Chondrocyte (in vitro differentiated cells): ENCODE measurements around the gene FBXO17. TPM values are rescaled to one million over a fixed set of nuclear protein-coding genes. Genes with fewer than 3 reads are reported as not detected.
"Not testable (repeated sequence)": the region's sequence is repeated elsewhere in the genome, so short reads cannot be mapped to it uniquely, and the experiment has no call there.

Experiments
- DNase-seq: peaks from one replicate; pipeline ENCODE4 v3.0.0; 2021; ENCODE audit warnings: mixed read lengths, low spot score
- H3K27ac Mint-ChIP-seq: one replicate; pipeline ENCODE4 v1.8.0; 2021; ENCODE audit warnings: mild to moderate bottlenecking, moderate library complexity, mixed read lengths; ENCODE audit not compliant: unreplicated experiment
- H3K27me3 Mint-ChIP-seq: 2 replicates; pipeline ENCODE4 v1.8.0; 2021; ENCODE audit warnings: low read depth, mixed read lengths
- H3K36me3 Mint-ChIP-seq: 2 replicates; pipeline ENCODE4 v1.8.0; 2021; ENCODE audit warnings: low read depth, mixed read lengths
- H3K4me1 Mint-ChIP-seq: 2 replicates; pipeline ENCODE4 v1.8.0; 2021; ENCODE audit warnings: low read depth, mild to moderate bottlenecking, mixed read lengths
- H3K4me3 Mint-ChIP-seq: one replicate; pipeline ENCODE4 v1.8.0; 2021; ENCODE audit warnings: mild to moderate bottlenecking, moderate library complexity, mixed read lengths; ENCODE audit not compliant: unreplicated experiment
- H3K9me3 Mint-ChIP-seq: 2 replicates; pipeline ENCODE4 v1.8.0; 2021; ENCODE audit warnings: low read depth, mixed read lengths
- total RNA-seq: library from RNA; stranded (reverse); gene quantifications from 3 replicates; pipeline ENCODE4 v1.2.1, GENCODE V29; 2021
- TF ChIP-seq, protein P1 (sequence below): fragments of 200-600 bp; sonication (generic); IDR thresholded peaks from 2 replicates; pipeline ENCODE4 v1.5.0; 2021; ENCODE audit warnings: antibody characterized with exemption, mild to moderate bottlenecking, moderate library complexity

Gene FBXO17
- total RNA-seq, 1 donor from 2014 or later = 40.2 TPM

DNA sequence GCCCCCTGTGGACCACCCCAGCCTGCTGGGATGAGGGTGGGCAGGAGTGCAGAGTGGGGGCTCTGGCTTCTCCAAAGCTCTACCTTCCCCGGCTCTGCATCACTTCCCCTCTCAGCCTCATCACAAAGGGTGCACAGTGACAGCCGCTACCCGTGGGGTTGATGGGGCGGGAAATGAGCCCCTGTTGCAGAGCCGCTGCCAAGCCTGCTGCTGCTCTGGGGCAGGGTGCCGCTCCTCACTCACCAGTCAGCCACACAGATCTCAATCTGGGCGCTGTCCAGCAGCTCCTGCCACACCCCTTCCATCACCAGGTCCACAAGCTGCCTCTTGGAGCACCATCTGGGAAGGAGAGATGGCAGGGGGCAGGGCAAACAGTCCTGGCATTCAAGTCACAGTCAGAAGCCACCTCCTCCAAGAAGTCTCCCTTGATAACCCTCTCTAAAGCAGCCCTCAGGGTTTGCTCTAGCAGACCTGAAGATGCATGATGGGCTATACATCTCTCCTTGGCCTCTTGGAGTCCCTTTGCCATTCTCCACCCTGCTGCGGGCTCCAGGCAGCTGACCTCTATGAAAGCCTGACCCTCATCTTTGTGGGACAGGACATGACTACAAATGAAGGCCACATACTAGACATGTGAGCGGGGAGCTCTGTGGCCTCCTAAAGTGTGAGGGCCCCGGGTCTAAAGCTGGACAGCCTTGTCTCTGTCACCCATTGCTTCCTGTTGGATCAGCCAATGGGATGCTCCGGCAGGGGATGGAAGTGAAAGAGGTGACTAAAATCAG, 29.1 kb downstream of the FBXO17 start:
- Mint-ChIP-seq H3K36me3 (peaks cover 14% of the 10 kb centered on the region), H3K4me1 (peaks cover 9% of the 10 kb centered on the region), H3K9me3 (no peaks in the 10 kb centered on the region), H3K4me3 (no peak overlapping the region), H3K27me3 (no peaks in the 10 kb centered on the region), H3K27ac (no peak overlapping the region)
- TF ChIP-seq, protein P1, sequence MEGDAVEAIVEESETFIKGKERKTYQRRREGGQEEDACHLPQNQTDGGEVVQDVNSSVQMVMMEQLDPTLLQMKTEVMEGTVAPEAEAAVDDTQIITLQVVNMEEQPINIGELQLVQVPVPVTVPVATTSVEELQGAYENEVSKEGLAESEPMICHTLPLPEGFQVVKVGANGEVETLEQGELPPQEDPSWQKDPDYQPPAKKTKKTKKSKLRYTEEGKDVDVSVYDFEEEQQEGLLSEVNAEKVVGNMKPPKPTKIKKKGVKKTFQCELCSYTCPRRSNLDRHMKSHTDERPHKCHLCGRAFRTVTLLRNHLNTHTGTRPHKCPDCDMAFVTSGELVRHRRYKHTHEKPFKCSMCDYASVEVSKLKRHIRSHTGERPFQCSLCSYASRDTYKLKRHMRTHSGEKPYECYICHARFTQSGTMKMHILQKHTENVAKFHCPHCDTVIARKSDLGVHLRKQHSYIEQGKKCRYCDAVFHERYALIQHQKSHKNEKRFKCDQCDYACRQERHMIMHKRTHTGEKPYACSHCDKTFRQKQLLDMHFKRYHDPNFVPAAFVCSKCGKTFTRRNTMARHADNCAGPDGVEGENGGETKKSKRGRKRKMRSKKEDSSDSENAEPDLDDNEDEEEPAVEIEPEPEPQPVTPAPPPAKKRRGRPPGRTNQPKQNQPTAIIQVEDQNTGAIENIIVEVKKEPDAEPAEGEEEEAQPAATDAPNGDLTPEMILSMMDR = no peak
- DNase-seq = peak; percentile 59

DNA sequence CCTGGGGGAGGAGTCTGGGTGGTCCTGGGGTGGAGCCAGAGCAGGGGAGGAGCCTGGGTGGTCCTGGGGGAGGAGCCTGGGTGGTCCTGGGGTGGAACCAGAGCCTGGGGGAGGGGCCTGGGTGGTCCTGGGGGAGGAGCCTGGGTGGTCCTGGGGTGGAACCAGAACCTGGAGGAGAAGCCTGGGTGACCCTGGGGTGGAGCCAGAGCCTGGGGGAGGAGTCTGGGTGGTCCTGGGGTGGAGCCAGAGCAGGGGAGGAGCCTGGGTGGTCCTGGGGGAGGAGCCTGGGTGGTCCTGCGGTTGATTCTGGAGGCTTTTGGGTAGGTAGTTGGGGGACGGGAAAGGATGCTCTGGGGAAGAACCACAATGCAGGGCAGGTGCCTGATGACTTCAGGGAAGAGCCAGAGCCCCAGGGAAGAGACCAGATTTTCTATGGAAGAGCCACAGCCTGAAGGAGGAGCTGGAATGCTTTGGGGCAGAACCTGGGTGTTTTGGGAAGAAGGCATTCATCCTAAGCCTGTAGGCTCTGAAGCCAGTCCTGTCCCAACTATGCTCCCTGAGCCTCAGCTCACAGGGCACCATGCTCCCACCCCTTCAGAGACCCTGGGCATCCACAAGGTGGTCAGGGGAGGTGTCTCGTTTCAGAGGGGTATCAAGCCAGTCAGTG, 29.8 kb downstream of the FBXO17 start:
- no peak overlapping the region for H3K4me3 Mint-ChIP-seq
- no peaks in the 10 kb centered on the region for H3K27me3 Mint-ChIP-seq
- TF ChIP-seq, protein P1 = no peak
- peaks cover 14% of the 10 kb centered on the region for H3K36me3 Mint-ChIP-seq
- no peak overlapping the region for H3K27ac Mint-ChIP-seq
- H3K9me3 Mint-ChIP-seq = no peaks in the 10 kb centered on the region
- H3K4me1 Mint-ChIP-seq = peaks cover 9% of the 10 kb centered on the region
- peak; percentile 30 for DNase-seq

DNA sequence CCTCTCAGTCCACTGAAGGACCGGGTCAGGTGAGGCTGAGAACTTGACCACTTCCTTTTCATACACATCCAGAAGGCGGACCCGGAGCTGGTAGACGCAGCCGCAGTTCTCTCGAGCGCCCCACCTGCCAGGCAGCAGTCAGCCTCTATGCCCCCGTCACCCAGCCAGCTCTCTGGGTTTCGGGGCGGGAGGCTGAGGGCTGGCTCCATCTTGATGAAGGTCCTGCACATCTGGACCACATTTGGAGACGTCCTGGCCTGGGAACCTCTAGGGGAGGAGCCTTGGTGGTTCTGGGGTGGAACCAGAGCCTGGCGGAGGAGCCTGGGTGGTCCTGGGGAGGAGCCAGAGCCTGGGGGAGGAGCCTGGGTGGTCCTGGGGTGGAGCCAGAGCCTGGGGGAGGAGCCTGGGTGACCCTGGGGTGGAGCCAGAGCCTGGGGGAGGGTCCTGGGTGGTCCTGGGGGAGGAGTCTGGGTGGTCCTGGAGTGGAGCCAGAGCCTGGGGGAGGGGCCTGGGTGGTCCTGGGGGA, 30.5 kb downstream of the FBXO17 start:
- no peaks in the 10 kb centered on the region for H3K9me3 Mint-ChIP-seq
- peak; percentile 88 for DNase-seq
- no peaks in the 10 kb centered on the region for H3K27me3 Mint-ChIP-seq
- TF ChIP-seq, protein P1 = no peak
- peaks cover 5% of the 10 kb centered on the region for H3K4me1 Mint-ChIP-seq
- H3K4me3 Mint-ChIP-seq = no peak overlapping the region
- H3K36me3 Mint-ChIP-seq = peaks cover 14% of the 10 kb centered on the region
- no peak overlapping the region for H3K27ac Mint-ChIP-seq

DNA sequence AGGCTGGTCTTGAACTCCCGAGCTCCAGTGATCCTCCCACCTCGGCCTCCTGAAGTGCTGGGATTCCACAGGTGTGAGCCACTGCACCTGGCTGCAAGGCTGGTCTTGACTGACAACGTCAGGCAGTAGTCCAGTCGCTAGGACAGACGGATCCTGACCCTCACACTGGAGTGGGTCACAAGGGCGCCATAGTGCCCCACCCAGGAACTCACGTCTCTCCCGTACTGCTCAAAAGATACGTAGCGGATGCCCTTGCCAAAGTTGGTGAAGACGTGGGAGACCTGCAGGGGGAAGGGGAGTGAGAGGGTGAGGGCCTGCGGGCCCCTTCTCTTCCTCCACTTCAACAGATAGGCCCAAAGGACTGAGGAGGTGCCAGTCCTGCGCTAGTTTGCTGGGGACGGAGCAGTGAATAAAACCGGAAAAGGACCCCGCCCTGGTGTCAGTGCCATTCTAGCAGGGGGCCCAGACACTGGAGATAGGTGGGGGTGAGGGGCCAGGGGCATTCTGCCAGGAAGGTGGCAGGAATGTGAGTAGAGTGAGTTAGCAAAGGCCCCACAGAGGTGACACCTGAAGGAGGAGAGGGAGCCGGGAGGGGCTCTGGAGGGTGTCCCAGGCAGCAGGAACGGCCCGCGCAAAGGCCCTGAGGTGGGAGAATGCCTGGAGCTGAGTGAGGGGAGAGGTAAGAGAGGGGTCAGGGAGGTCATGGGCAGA, 32.9 kb downstream of the FBXO17 start:
- Mint-ChIP-seq H3K4me3 (no peak overlapping the region), H3K4me1 (no peaks in the 10 kb centered on the region), H3K27ac (peak overlapping the region; percentile 17), H3K9me3 (no peaks in the 10 kb centered on the region), H3K36me3 (peaks cover 14% of the 10 kb centered on the region), H3K27me3 (no peaks in the 10 kb centered on the region)
- TF ChIP-seq, protein P1 = no peak
- peak; percentile 64 for DNase-seq

DNA sequence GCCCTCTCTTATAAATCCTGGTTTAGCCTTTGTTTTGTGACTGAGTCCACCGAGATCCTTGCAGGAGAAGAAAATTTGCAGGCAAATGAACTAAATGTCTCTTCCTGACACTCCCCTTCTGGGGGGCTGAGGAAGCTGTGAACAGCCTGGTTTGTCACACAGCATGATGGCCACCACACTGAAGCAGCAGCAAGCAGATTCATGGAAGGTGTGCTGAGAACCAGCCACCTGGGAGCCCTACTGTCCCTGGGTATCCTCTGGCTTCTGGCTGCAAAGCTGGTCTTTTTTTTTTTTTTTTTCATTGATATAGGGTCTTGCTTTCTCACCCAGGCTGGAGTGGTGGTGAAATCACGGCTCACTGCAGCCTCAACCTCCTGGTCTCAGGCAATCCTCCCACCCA, 33.6 kb downstream of the FBXO17 start:
- H3K27me3 Mint-ChIP-seq = no peaks in the 10 kb centered on the region
- H3K36me3 Mint-ChIP-seq = peaks cover 11% of the 10 kb centered on the region
- no peaks in the 10 kb centered on the region for H3K4me1 Mint-ChIP-seq
- DNase-seq = no peak
- no peak overlapping the region for H3K4me3 Mint-ChIP-seq
- no peaks in the 10 kb centered on the region for H3K9me3 Mint-ChIP-seq
- no peak overlapping the region for H3K27ac Mint-ChIP-seq
- TF ChIP-seq, protein P1 = no peak

DNA sequence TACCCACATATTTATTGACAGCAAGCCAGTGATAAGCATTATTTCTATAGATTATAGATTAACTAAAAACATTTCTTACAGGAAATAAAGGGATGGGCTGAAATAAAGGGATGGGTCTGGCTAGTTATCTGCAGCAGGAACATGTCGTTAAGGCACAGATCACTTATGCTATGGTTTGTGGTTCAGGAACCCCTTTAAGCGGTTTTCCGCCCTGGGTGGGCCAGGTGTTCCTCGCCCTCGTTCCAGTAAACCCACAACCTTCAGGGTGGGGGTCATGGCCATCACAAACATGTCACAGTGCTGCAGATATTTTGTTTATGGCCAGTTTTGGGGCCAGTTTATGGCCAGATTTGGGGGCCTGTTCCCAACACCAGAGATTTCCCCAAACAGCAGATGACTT, 34.1 kb downstream of the FBXO17 start:
- H3K9me3 Mint-ChIP-seq, H3K36me3 Mint-ChIP-seq, DNase-seq, H3K27me3 Mint-ChIP-seq, H3K27ac Mint-ChIP-seq, H3K4me3 Mint-ChIP-seq, H3K4me1 Mint-ChIP-seq: not testable (repeated sequence)
